HepG2 (cell line): Measurements from ENCODE around the gene USP7. TPM values are rescaled to one million over a fixed set of nuclear protein-coding genes. Genes with fewer than 3 reads are reported as not detected.

Source experiments
- AHDC1 ChIP-seq: sonication (generic); formaldehyde crosslinking; IDR thresholded peaks from 2 replicates; pipeline ENCODE4 v1.5.1; 2020; ENCODE audit warnings: mild to moderate bottlenecking, missing genetic modification reagents, borderline replicate concordance
- HOXA9 ChIP-seq: sonication (generic); formaldehyde crosslinking; IDR thresholded peaks from 2 replicates; pipeline ENCODE4 v1.8.1; 2022; ENCODE audit warnings: missing genetic modification reagents, mild to moderate bottlenecking, moderate library complexity, borderline replicate concordance
- MLLT10 ChIP-seq: sonication (generic); formaldehyde crosslinking; IDR thresholded peaks from 2 replicates; pipeline ENCODE4 v1.4.0; 2020; ENCODE audit warnings: missing genetic modification reagents
- MTA1 ChIP-seq: sonication (generic); formaldehyde crosslinking; IDR thresholded peaks from 2 replicates; pipeline ENCODE4 v1.4.0; 2020; ENCODE audit warnings: missing genetic modification reagents, mild to moderate bottlenecking, borderline replicate concordance
- MYNN ChIP-seq: sonication (generic); formaldehyde crosslinking; IDR thresholded peaks from 2 replicates; pipeline ENCODE4 v1.4.0; 2020; ENCODE audit warnings: mild to moderate bottlenecking, low read depth, missing genetic modification reagents
- NFE2L2 ChIP-seq: fragments of 150-350 bp; IDR thresholded peaks from 2 replicates; pipeline ENCODE4 v1.6.1; 2014; ENCODE audit warnings: low read length
- NFKB2 ChIP-seq: sonication (generic); formaldehyde crosslinking; IDR thresholded peaks from 2 replicates; pipeline ENCODE4 v1.4.0; 2020; ENCODE audit warnings: missing genetic modification reagents, borderline replicate concordance
- NFYC ChIP-seq: IDR thresholded peaks from 2 replicates; pipeline ENCODE4 v1.6.1; 2016; ENCODE audit warnings: missing genetic modification reagents, missing compliant biosample characterization
- NONO ChIP-seq, 2 experiments: fragments of 450-650 bp in 1 of 2; sonication (generic) in 1 of 2; formaldehyde crosslinking in 1 of 2; IDR thresholded peaks in 1 of 2; conservative IDR thresholded peaks in 1 of 2; 2 replicates each; pipeline versions ENCODE4 v1.6.1 to v1.8.0; 2017 to 2022; ENCODE audit warnings: mild to moderate bottlenecking in 1 of 2, missing genetic modification reagents in 1 of 2, moderate library complexity in 1 of 2
- POLR2AphosphoS2 ChIP-seq: IDR thresholded peaks from 2 replicates; pipeline ENCODE4 v1.6.1; 2011; ENCODE audit warnings: low read depth, low read length, improper control_type of control experiment
- PRDM4 ChIP-seq: sonication (generic); formaldehyde crosslinking; IDR thresholded peaks from 2 replicates; pipeline ENCODE4 v1.9.0; 2021; ENCODE audit warnings: missing genetic modification reagents, borderline replicate concordance
- REXO4 ChIP-seq: sonication (generic); formaldehyde crosslinking; IDR thresholded peaks from 2 replicates; pipeline ENCODE4 v1.8.0; 2022; ENCODE audit warnings: missing genetic modification reagents, mild to moderate bottlenecking, borderline replicate concordance
- SALL2 ChIP-seq: sonication (generic); formaldehyde crosslinking; IDR thresholded peaks from 2 replicates; pipeline ENCODE4 v1.8.1; 2023; ENCODE audit warnings: mild to moderate bottlenecking, missing genetic modification reagents, inconsistent platforms
- SIX4 ChIP-seq: sonication (generic); formaldehyde crosslinking; IDR thresholded peaks from 2 replicates; pipeline ENCODE4 v1.4.0; 2020; ENCODE audit warnings: missing genetic modification reagents
- TFE3 ChIP-seq: IDR thresholded peaks from 2 replicates; pipeline ENCODE4 v1.6.1; 2016
- ZNF784 ChIP-seq: sonication (generic); formaldehyde crosslinking; IDR thresholded peaks from 2 replicates; pipeline ENCODE4 v1.5.1; 2020; ENCODE audit warnings: missing genetic modification reagents, mild to moderate bottlenecking, borderline replicate concordance
- polyA plus RNA-seq, 8 experiments: library from polyadenylated mRNA; depleted of rRNA in 3 of 8; stranded (reverse) in 7 of 8; unstranded in 1 of 8; fragments of >200 nt; fragmentation: Illumina TruSeq in 4 of 8; extraction: Trizol in 4 of 8; gene quantifications; 2 replicates each; pipeline versions ENCODE4 v1.2.1 to v1.2.3, GENCODE V29; 2011 to 2016; ENCODE audit warnings: low read depth in 4 of 8, missing spikeins in 1 of 8, mixed read lengths in 1 of 8; ENCODE audit not compliant: insufficient read depth in 1 of 8
- total RNA-seq, 5 experiments: library from RNA; depleted of rRNA; stranded (reverse); fragments of >200 nt; fragmentation: Illumina TruSeq; extraction: Trizol; gene quantifications; 2 replicates each; pipeline ENCODE4 v1.2.3, GENCODE V29; 2016; ENCODE audit warnings: low read depth in 1 of 5

Gene USP7
- total and polyA plus RNA-seq, 2 of the 13 experiments (the other 11 are each of a cell fraction or from before 2014, with no cell fraction given): 52.5 to 173 TPM

DNA sequence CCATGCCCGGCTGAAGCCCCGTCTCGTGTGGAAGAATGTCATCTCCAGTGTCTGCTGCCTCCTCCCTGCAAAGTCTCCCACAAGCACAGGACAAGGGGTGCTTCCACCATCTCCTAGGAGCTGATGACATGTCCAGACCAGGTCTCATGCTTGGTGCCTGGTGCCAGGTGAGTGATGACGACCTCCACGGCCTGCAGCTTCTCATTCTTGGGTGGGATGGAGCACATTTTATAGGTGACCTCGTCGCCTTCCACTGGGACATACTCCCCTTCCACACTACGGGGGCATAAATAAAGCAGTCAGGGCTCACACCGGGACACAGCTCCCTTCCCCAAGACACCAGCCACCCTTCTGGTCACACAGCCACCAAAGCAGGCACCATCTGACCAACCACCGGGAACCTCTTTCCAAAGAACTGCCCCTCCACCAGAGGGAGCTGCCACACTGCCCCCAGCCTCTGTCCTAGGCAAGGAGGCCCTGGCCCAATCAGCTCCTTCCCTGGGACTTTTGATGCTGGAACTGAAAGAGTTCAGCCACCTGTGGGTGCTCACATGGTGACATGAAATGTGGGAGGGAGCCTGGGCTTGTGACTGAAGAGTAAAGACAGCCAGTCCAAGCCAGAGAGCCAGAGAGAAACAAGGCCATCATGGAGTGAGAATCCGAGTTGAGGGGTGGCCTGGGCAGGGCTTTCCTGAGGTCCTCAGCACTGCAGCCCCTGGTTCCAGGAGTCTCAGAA, 108.5 kb downstream of the USP7 start (continued):
- TF ChIP-seq AHDC1 (no peak), SALL2 (0 out of 2 replicates have a peak, but pooled peaks have one; percentile 53), SIX4 (CRISPR knock-in tag) (no peak), REXO4 (no peak), NFKB2 (0 out of 2 replicates have a peak, but pooled peaks have one; percentile 18), TFE3 (CRISPR knock-in tag) (0 out of 2 replicates have a peak, but pooled peaks have one; percentile 24), NFYC (CRISPR knock-in tag) (no peak), POLR2AphosphoS2 (peak; percentile 86), HOXA9 (CRISPR knock-in tag) (0 out of 2 replicates have a peak, but pooled peaks have one; percentile 37), ZNF784 (no peak), NONO (IDR thresholded peaks at IDR 0.05) (no peak), NONO (CRISPR knock-in tag; conservative IDR thresholded peaks at IDR 0.05) (peak; percentile 59; the same call in 1 of the 2 replicates), NFE2L2 (no peak), MLLT10 (CRISPR knock-in tag) (no peak), MTA1 (CRISPR knock-in tag) (0 out of 2 replicates have a peak, but pooled peaks have one; percentile 56), PRDM4 (CRISPR knock-in tag) (no peak), MYNN (CRISPR knock-in tag) (no peak)
